Trophoblast cell (in vitro differentiated cells and primary cell): ENCODE results near the gene CTDSPL.

Experiments used
- DNase-seq, 2 donors: peaks; one replicate each; pipeline ENCODE4 v3.0.0-alpha.2; 2016
- H2AFZ ChIP-seq: 2 replicates; pipeline ENCODE4 v1.6.1; 2013; ENCODE audit warnings: low read length, moderate library complexity, mild to moderate bottlenecking; ENCODE audit not compliant: insufficient read depth, poor library complexity
- H2AK5ac ChIP-seq: 2 replicates; pipeline ENCODE4 v1.6.1; 2013; ENCODE audit warnings: mild to moderate bottlenecking, low read length
- H2BK120ac ChIP-seq: 2 replicates; pipeline ENCODE4 v1.6.1; 2013; ENCODE audit warnings: low read length, mild to moderate bottlenecking, moderate library complexity; ENCODE audit not compliant: insufficient read depth, poor library complexity
- H2BK12ac ChIP-seq: 2 replicates; pipeline ENCODE4 v1.6.1; 2013; ENCODE audit warnings: mild to moderate bottlenecking, low read length, moderate library complexity
- H2BK5ac ChIP-seq: 2 replicates; pipeline ENCODE4 v1.6.1; 2013; ENCODE audit warnings: low read length, low read depth, moderate library complexity, mild to moderate bottlenecking; ENCODE audit not compliant: poor library complexity
- H3K14ac ChIP-seq: 2 replicates; pipeline ENCODE4 v1.6.1; 2013; ENCODE audit warnings: mild to moderate bottlenecking, low read length
- H3K18ac ChIP-seq: 2 replicates; pipeline ENCODE4 v1.6.1; 2013; ENCODE audit warnings: mild to moderate bottlenecking, low read length
- H3K23ac ChIP-seq: 2 replicates; pipeline ENCODE4 v1.6.1; 2013; ENCODE audit warnings: low read length
- H3K27ac ChIP-seq: 2 replicates; pipeline ENCODE4 v1.5.1; 2013; ENCODE audit warnings: low read depth, mild to moderate bottlenecking, inconsistent platforms, low read length, moderate library complexity
- H3K27me3 ChIP-seq: 2 replicates; pipeline ENCODE4 v1.6.1; 2013; ENCODE audit warnings: inconsistent platforms, mild to moderate bottlenecking, low read length, moderate library complexity; ENCODE audit not compliant: insufficient read depth
- H3K36me3 ChIP-seq, 2 experiments: 1 replicate in 1 of 2; 2 replicates in 1 of 2; pipeline ENCODE4 v1.6.1; 2013; ENCODE audit warnings: low read length in 2 of 2, mild to moderate bottlenecking in 2 of 2, moderate library complexity in 1 of 2; ENCODE audit not compliant: insufficient read depth in 2 of 2, control insufficient read depth in 1 of 2
- H3K4ac ChIP-seq: 2 replicates; pipeline ENCODE4 v1.6.1; 2013; ENCODE audit warnings: low read depth, mild to moderate bottlenecking, low read length, moderate library complexity
- H3K4me1 ChIP-seq, 2 experiments: 1 replicate in 1 of 2; 2 replicates in 1 of 2; pipeline ENCODE4 v1.6.1; 2013; ENCODE audit warnings: low read length in 2 of 2, mild to moderate bottlenecking in 2 of 2, moderate library complexity in 1 of 2; ENCODE audit not compliant: insufficient read depth in 2 of 2, control insufficient read depth in 1 of 2
- H3K4me2 ChIP-seq: 2 replicates; pipeline ENCODE4 v1.6.1; 2013; ENCODE audit warnings: inconsistent platforms, mild to moderate bottlenecking, low read length, moderate library complexity
- H3K4me3 ChIP-seq: 2 replicates; pipeline ENCODE4 v1.5.1; 2013; ENCODE audit warnings: mild to moderate bottlenecking, low read depth, low read length, inconsistent platforms
- H3K79me1 ChIP-seq: one replicate; pipeline ENCODE4 v1.6.1; 2013; ENCODE audit warnings: low read length
- H3K79me2 ChIP-seq: 2 replicates; pipeline ENCODE4 v1.6.1; 2013; ENCODE audit warnings: low read length, mild to moderate bottlenecking; ENCODE audit not compliant: control insufficient read depth, insufficient read depth, poor library complexity
- H3K9ac ChIP-seq: 2 replicates; pipeline ENCODE4 v1.6.1; 2013; ENCODE audit warnings: mild to moderate bottlenecking, low read length
- H3K9me3 ChIP-seq: 2 replicates; pipeline ENCODE4 v1.6.1; 2013; ENCODE audit warnings: low read depth, mild to moderate bottlenecking, control low read depth, inconsistent platforms, low read length; ENCODE audit not compliant: insufficient read depth
- H4K12ac ChIP-seq: 2 replicates; pipeline ENCODE4 v1.6.1; 2013; ENCODE audit warnings: low read depth, mild to moderate bottlenecking, low read length, moderate library complexity
- H4K8ac ChIP-seq: 2 replicates; pipeline ENCODE4 v1.6.1; 2013; ENCODE audit warnings: low read depth, mild to moderate bottlenecking, low read length, moderate library complexity
- H4K91ac ChIP-seq: one replicate; pipeline ENCODE4 v1.6.1; 2013; ENCODE audit warnings: low read depth, mild to moderate bottlenecking, low read length, moderate library complexity
- WGBS: extraction: QIAGEN DNeasy Blood & Tissue Kit; methylation state at CpG from one replicate; pipeline ENCODE4 v1.1.7; 2013; ENCODE audit warnings: missing lambda C conversion rate; ENCODE audit not compliant: insufficient read length, insufficient coverage; ENCODE audit errors: extremely low coverage; 5-methylcytosine and 5-hydroxymethylcytosine counted together

Gene CTDSPL

GRCh38 chr3:38011111-38011510 lies 149.4 kb downstream of the CTDSPL start:
- Histone ChIP-seq H3K14ac (no peak overlapping the region), H2AK5ac (no peak overlapping the region), H2BK12ac (no peak overlapping the region), H3K9me3 (peaks cover 4% of the 10 kb centered on the region), H3K79me1 (no peaks in the 10 kb centered on the region), H2BK5ac (no peak overlapping the region), H3K27me3 (no peaks in the 10 kb centered on the region), H4K12ac (no peak overlapping the region), H3K18ac (no peak overlapping the region), H3K4me3 (no peak overlapping the region), H3K4ac (no peak overlapping the region), H3K23ac (no peak overlapping the region), H4K8ac (no peak overlapping the region), H3K36me3 (peaks cover 18 to 23% of the 10 kb centered on the region in 2 experiments), H3K27ac (no peak overlapping the region), H2AFZ (no peak overlapping the region), H3K4me2 (no peak overlapping the region), H3K9ac (no peak overlapping the region), H2BK120ac (no peak overlapping the region), H3K4me1 (no peaks in the 10 kb centered on the region), H3K79me2 (no peaks in the 10 kb centered on the region), H4K91ac (no peak overlapping the region)
- no peak for DNase-seq
- no CpG with 5 or more reads among the region's 21 CpGs for WGBS

GRCh38 chr3:38015485-38015884 lies 153.8 kb downstream of the CTDSPL start:
- Histone ChIP-seq H2AK5ac (no peak overlapping the region), H3K4me1 (peaks cover 6% of the 10 kb centered on the region in 2 experiments), H3K4me2 (no peak overlapping the region), H4K91ac (no peak overlapping the region), H4K8ac (no peak overlapping the region), H3K9me3 (no peaks in the 10 kb centered on the region), H3K27me3 (no peaks in the 10 kb centered on the region), H3K27ac (no peak overlapping the region), H2BK12ac (no peak overlapping the region), H3K4me3 (no peak overlapping the region), H2AFZ (no peak overlapping the region), H3K79me1 (no peaks in the 10 kb centered on the region), H2BK120ac (no peak overlapping the region), H3K23ac (no peak overlapping the region), H3K9ac (no peak overlapping the region), H2BK5ac (no peak overlapping the region), H3K79me2 (no peaks in the 10 kb centered on the region), H3K14ac (no peak overlapping the region), H3K4ac (no peak overlapping the region), H3K36me3 (peaks cover 10 to 12% of the 10 kb centered on the region in 2 experiments), H3K18ac (no peak overlapping the region), H4K12ac (no peak overlapping the region)
- no peak for DNase-seq
- no CpG with 5 or more reads among the region's 3 CpGs for WGBS

GRCh38 chr3:38015984-38016383 lies 154.3 kb downstream of the CTDSPL start:
- Histone ChIP-seq H4K91ac (no peak overlapping the region), H3K9me3 (no peaks in the 10 kb centered on the region), H3K79me1 (no peaks in the 10 kb centered on the region), H4K12ac (no peak overlapping the region), H3K4me1 (peaks cover 6% of the 10 kb centered on the region in 2 experiments), H3K27me3 (no peaks in the 10 kb centered on the region), H2BK5ac (no peak overlapping the region), H2BK12ac (no peak overlapping the region), H2BK120ac (no peak overlapping the region), H2AK5ac (no peak overlapping the region), H3K9ac (no peak overlapping the region), H4K8ac (no peak overlapping the region), H3K79me2 (no peaks in the 10 kb centered on the region), H3K4me2 (no peak overlapping the region), H3K4me3 (no peak overlapping the region), H3K27ac (no peak overlapping the region), H3K18ac (no peak overlapping the region), H3K4ac (no peak overlapping the region), H2AFZ (no peak overlapping the region), H3K14ac (no peak overlapping the region), H3K36me3 (peaks cover 10 to 12% of the 10 kb centered on the region in 2 experiments), H3K23ac (no peak overlapping the region)
- WGBS, result no CpG with 5 or more reads among the region's 3 CpGs
- no peak for DNase-seq

GRCh38 chr3:38016410-38016809 lies 154.7 kb downstream of the CTDSPL start:
- no peak overlapping the region for H4K91ac ChIP-seq
- no peak overlapping the region for H3K9ac ChIP-seq
- H3K79me1 ChIP-seq, result no peaks in the 10 kb centered on the region
- no peak for DNase-seq
- H3K4me3 ChIP-seq, result no peak overlapping the region
- H2AK5ac ChIP-seq, result no peak overlapping the region
- no peak overlapping the region for H3K23ac ChIP-seq
- H2AFZ ChIP-seq, result no peak overlapping the region
- H3K4me2 ChIP-seq, result no peak overlapping the region
- no peak overlapping the region for H3K4ac ChIP-seq
- H2BK120ac ChIP-seq, result no peak overlapping the region
- H4K12ac ChIP-seq, result no peak overlapping the region
- no CpG with 5 or more reads among the region's 13 CpGs for WGBS
- H3K18ac ChIP-seq, result no peak overlapping the region
- H3K9me3 ChIP-seq, result no peaks in the 10 kb centered on the region
- H3K14ac ChIP-seq, result no peak overlapping the region
- no peaks in the 10 kb centered on the region for H3K79me2 ChIP-seq
- H3K27me3 ChIP-seq, result no peaks in the 10 kb centered on the region
- no peak overlapping the region for H3K27ac ChIP-seq
- H3K4me1 ChIP-seq, result peaks cover 6% of the 10 kb centered on the region in 2 experiments
- H3K36me3 ChIP-seq, result peaks cover 10 to 12% of the 10 kb centered on the region in 2 experiments
- no peak overlapping the region for H4K8ac ChIP-seq
- no peak overlapping the region for H2BK12ac ChIP-seq
- no peak overlapping the region for H2BK5ac ChIP-seq
